ENCODE measurements around the gene AASDH.

The AASDH gene, protein sequence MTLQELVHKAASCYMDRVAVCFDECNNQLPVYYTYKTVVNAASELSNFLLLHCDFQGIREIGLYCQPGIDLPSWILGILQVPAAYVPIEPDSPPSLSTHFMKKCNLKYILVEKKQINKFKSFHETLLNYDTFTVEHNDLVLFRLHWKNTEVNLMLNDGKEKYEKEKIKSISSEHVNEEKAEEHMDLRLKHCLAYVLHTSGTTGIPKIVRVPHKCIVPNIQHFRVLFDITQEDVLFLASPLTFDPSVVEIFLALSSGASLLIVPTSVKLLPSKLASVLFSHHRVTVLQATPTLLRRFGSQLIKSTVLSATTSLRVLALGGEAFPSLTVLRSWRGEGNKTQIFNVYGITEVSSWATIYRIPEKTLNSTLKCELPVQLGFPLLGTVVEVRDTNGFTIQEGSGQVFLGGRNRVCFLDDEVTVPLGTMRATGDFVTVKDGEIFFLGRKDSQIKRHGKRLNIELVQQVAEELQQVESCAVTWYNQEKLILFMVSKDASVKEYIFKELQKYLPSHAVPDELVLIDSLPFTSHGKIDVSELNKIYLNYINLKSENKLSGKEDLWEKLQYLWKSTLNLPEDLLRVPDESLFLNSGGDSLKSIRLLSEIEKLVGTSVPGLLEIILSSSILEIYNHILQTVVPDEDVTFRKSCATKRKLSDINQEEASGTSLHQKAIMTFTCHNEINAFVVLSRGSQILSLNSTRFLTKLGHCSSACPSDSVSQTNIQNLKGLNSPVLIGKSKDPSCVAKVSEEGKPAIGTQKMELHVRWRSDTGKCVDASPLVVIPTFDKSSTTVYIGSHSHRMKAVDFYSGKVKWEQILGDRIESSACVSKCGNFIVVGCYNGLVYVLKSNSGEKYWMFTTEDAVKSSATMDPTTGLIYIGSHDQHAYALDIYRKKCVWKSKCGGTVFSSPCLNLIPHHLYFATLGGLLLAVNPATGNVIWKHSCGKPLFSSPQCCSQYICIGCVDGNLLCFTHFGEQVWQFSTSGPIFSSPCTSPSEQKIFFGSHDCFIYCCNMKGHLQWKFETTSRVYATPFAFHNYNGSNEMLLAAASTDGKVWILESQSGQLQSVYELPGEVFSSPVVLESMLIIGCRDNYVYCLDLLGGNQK

GRCh38 chr4:56387023-56388001 lies at the start of gene AASDH:
Gene AASDH, minus strand, starts transcription at chr4:56387491. Its CDS starts 3,192 bp downstream, at chr4:56384299.
- no peaks in the 10 kb centered on the region for H3K9me3 ChIP-seq
- H3K4me1 ChIP-seq = peaks cover 0 to 29% (median 12%) of the 10 kb centered on the region in 4 donors
- intact Hi-C loops (cut with DNase I; ENCODE audit: low total_unique reads) = no loop called here
- H3K27me3 ChIP-seq = no peaks in the 10 kb centered on the region
- DNase-seq = peak; percentile 87 to 94
- H3K27ac ChIP-seq = peak within 1 kb of the TSS; percentile 81 to 87
- H3K36me3 ChIP-seq = peaks cover 0 to 5% (median 0%) of the 10 kb centered on the region in 3 donors
- TF ChIP-seq, protein P1, sequence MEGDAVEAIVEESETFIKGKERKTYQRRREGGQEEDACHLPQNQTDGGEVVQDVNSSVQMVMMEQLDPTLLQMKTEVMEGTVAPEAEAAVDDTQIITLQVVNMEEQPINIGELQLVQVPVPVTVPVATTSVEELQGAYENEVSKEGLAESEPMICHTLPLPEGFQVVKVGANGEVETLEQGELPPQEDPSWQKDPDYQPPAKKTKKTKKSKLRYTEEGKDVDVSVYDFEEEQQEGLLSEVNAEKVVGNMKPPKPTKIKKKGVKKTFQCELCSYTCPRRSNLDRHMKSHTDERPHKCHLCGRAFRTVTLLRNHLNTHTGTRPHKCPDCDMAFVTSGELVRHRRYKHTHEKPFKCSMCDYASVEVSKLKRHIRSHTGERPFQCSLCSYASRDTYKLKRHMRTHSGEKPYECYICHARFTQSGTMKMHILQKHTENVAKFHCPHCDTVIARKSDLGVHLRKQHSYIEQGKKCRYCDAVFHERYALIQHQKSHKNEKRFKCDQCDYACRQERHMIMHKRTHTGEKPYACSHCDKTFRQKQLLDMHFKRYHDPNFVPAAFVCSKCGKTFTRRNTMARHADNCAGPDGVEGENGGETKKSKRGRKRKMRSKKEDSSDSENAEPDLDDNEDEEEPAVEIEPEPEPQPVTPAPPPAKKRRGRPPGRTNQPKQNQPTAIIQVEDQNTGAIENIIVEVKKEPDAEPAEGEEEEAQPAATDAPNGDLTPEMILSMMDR (IDR thresholded peaks at IDR 0.05) = no peak
- H3K4me3 ChIP-seq = peak within 1 kb of the TSS; percentile 58

GRCh38 chr4:56435140-56435926 lies 48.0 kb upstream of the AASDH start, which contains the start of gene PPAT:
Gene PPAT, minus strand, starts transcription at chr4:56435615. Its CDS starts 138 bp downstream, at chr4:56435477.
- Histone ChIP-seq H3K9me3 (no peaks in the 10 kb centered on the region), H3K4me3 (peak within 1 kb of the TSS; percentile 80 to 82), H3K27ac (peak within 1 kb of the TSS; percentile 84 to 92), H3K27me3 (no peaks in the 10 kb centered on the region), H3K4me1 (peaks cover 0 to 22% (median 10%) of the 10 kb centered on the region in 4 donors), H3K36me3 (no peaks in the 10 kb centered on the region)
- TF ChIP-seq, protein P1 (IDR thresholded peaks at IDR 0.05) = peak in 1 of 2 experiments; percentile 46
- DNase-seq = peak; percentile 97 to 99
- intact Hi-C loops (cut with DNase I; ENCODE audit: low total_unique reads) = loop anchor here (2.0 to 10.0 kb wide), 2 partner anchors 31 to 359 kb away; partner anchors contain the start of gene SRP72

GRCh38 chr4:56434599-56435139 lies 47.4 kb upstream of the AASDH start:
- Histone ChIP-seq H3K27me3 (no peaks in the 10 kb centered on the region), H3K27ac (peak overlapping the region; percentile 84 to 92), H3K4me3 (peak overlapping the region; percentile 80 to 82), H3K9me3 (no peaks in the 10 kb centered on the region), H3K4me1 (peaks cover 0 to 22% (median 10%) of the 10 kb centered on the region in 4 donors), H3K36me3 (no peaks in the 10 kb centered on the region)
- peak in 1 of 2 donors; percentile 33 for DNase-seq
- intact Hi-C loops (cut with DNase I; ENCODE audit: low total_unique reads) = loop anchor here (2.0 to 10.0 kb wide), 2 partner anchors 32 to 360 kb away; partner anchors contain the start of gene SRP72
- TF ChIP-seq, protein P1 (IDR thresholded peaks at IDR 0.05) = no peak

DNA sequence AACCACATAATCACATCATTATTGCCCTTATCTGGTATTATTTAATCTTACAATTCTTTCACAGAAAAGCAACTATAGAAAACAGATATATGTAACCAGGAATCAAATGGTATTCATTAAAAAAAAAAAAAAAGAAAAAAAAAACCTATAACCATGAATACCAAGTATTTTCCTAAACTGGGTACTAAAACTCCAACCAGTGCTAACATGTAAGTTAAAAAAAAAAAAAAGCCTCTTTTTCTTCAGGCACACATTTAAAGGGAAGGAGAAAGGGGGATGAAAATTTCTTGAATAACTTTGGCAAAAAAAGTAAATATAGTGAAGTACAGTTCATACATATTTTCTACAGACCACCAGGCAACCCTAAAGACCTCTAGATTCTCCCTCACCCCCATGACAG lies 46.0 kb upstream of the AASDH start:
- no peaks in the 10 kb centered on the region for H3K9me3 ChIP-seq
- TF ChIP-seq, protein P1 (IDR thresholded peaks at IDR 0.05) = no peak
- H3K27me3 ChIP-seq = no peaks in the 10 kb centered on the region
- H3K36me3 ChIP-seq = no peaks in the 10 kb centered on the region
- no peak overlapping the region for H3K4me3 ChIP-seq
- intact Hi-C loops (cut with DNase I; ENCODE audit: low total_unique reads) = loop anchor here (10.0 kb wide), 1 partner anchor 362 kb away; no protein-coding TSS in a partner anchor
- no peak for DNase-seq
- H3K27ac ChIP-seq = no peak overlapping the region
- H3K4me1 ChIP-seq = peaks cover 0 to 22% (median 10%) of the 10 kb centered on the region in 4 donors
